H1 (cell line): ENCODE measurements around the gene CTU1.

Experiments used
- EP300 ChIP-seq, 2 experiments: IDR thresholded peaks; 1 replicate in 1 of 2; 2 replicates in 1 of 2; pipeline ENCODE4 v1.6.1; 2011 to 2012; ENCODE audit warnings: low read depth in 2 of 2, low read length in 2 of 2, mild to moderate bottlenecking in 2 of 2, borderline replicate concordance in 1 of 2, inconsistent platforms in 1 of 2, moderate library complexity in 1 of 2
- POLR2AphosphoS5 ChIP-seq: IDR thresholded peaks from 2 replicates; pipeline ENCODE4 v1.6.1; 2011; ENCODE audit warnings: low read depth, low read length
- RAD21 ChIP-seq, 2 experiments: IDR thresholded peaks in 1 of 2; conservative IDR thresholded peaks in 1 of 2; 2 replicates each; pipeline ENCODE4 v1.6.1; 2011; ENCODE audit warnings: low read depth in 2 of 2, low read length in 2 of 2, improper control_type of control experiment in 1 of 2, inconsistent platforms in 1 of 2, mild to moderate bottlenecking in 1 of 2, moderate library complexity in 1 of 2
- RNF2 ChIP-seq: fragments of 200-900, 300-1000 bp; sonication (generic); IDR thresholded peaks from 2 replicates; pipeline ENCODE4 v1.7.1; 2016; ENCODE audit warnings: borderline replicate concordance, low read depth, mild to moderate bottlenecking, antibody characterized with exemption, low read length; ENCODE audit not compliant: poor library complexity, severe bottlenecking; ENCODE audit errors: missing control alignments
- TEAD4 ChIP-seq: IDR thresholded peaks from 2 replicates; pipeline ENCODE4 v1.6.1; 2012; ENCODE audit warnings: low read depth, low read length, inconsistent platforms, mixed read lengths
- TF ChIP-seq, protein P1 (sequence below): IDR thresholded peaks from 2 replicates; pipeline ENCODE4 v1.6.1; 2011; ENCODE audit warnings: low read length, improper control_type of control experiment
- TF ChIP-seq, protein P2 (sequence below), 3 experiments: IDR thresholded peaks; 1 replicate in 2 of 3; 2 replicates in 1 of 3; pipeline versions ENCODE4 v1.5.1 to v1.6.1; 2011; ENCODE audit warnings: low read length in 3 of 3, mild to moderate bottlenecking in 3 of 3, inconsistent platforms in 2 of 3, low read depth in 1 of 3, moderate library complexity in 1 of 3; ENCODE audit not compliant: insufficient read depth in 1 of 3; ENCODE audit errors: control extremely low read depth in 1 of 3

DNA sequence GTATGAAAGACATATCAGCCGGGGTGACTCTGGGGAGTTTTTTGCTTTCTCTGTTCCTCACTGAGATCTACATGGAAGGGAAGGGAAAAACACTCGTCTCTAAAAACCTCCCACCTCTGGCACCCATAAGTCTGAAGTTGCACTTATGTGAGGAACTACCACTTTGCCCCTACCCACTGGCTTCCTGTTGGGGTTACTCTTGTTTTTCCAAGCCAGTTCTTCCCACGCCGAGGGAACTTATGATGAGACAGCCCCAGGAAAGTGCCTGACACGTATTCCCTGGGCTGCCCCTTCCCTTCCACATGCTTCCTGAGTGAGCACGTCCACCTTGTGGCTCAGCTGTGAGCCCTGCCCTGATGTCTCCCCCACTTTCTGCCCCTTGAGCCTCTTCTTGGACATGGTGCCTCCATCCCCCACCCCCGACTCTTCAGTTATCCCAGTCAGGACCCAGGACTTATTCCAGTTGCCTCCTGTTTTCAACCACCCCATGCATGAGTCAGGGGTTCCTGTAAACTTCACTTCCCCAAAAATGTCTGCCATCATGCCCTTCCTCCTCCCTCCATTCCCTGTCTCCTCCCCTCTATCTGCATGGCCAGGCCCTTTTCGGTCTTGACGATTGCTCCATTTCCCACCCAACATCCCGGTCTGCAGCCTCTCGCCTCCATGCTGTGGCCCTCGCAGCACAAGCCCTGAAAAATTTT lies 28.8 kb upstream of the CTU1 start:
- TF ChIP-seq, protein P1, sequence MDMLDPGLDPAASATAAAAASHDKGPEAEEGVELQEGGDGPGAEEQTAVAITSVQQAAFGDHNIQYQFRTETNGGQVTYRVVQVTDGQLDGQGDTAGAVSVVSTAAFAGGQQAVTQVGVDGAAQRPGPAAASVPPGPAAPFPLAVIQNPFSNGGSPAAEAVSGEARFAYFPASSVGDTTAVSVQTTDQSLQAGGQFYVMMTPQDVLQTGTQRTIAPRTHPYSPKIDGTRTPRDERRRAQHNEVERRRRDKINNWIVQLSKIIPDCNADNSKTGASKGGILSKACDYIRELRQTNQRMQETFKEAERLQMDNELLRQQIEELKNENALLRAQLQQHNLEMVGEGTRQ: no peak
- TF ChIP-seq RNF2 (no peak), RAD21 (IDR thresholded peaks at IDR 0.05 in 1 of 2, conservative IDR thresholded peaks at IDR 0.05 in 1 of 2; ENCODE audit: low read depth in 2 of 2, low read length in 2 of 2) (no peak), EP300 (IDR thresholded peaks at IDR 0.05; ENCODE audit: borderline replicate concordance in 1 of 2, low read depth in 2 of 2, low read length in 2 of 2) (no peak), POLR2AphosphoS5 (peak; percentile 62), TEAD4 (no peak)
- TF ChIP-seq, protein P2, sequence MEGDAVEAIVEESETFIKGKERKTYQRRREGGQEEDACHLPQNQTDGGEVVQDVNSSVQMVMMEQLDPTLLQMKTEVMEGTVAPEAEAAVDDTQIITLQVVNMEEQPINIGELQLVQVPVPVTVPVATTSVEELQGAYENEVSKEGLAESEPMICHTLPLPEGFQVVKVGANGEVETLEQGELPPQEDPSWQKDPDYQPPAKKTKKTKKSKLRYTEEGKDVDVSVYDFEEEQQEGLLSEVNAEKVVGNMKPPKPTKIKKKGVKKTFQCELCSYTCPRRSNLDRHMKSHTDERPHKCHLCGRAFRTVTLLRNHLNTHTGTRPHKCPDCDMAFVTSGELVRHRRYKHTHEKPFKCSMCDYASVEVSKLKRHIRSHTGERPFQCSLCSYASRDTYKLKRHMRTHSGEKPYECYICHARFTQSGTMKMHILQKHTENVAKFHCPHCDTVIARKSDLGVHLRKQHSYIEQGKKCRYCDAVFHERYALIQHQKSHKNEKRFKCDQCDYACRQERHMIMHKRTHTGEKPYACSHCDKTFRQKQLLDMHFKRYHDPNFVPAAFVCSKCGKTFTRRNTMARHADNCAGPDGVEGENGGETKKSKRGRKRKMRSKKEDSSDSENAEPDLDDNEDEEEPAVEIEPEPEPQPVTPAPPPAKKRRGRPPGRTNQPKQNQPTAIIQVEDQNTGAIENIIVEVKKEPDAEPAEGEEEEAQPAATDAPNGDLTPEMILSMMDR (IDR thresholded peaks at IDR 0.05; ENCODE audit: control extremely low read depth in 1 of 3, insufficient read depth in 1 of 3, low read depth in 1 of 3, low read length in 3 of 3): no peak
